ENCODE data around the gene RHOA. TPM values are rescaled to one million over a fixed set of nuclear protein-coding genes. Genes with fewer than 3 reads are reported as not detected.

Gene RHOA
- total and polyA plus RNA-seq, 2 of the 8 experiments (the other 6 are each of a cell fraction or from before 2014, with no cell fraction given): 176 to 397 TPM

DNA sequence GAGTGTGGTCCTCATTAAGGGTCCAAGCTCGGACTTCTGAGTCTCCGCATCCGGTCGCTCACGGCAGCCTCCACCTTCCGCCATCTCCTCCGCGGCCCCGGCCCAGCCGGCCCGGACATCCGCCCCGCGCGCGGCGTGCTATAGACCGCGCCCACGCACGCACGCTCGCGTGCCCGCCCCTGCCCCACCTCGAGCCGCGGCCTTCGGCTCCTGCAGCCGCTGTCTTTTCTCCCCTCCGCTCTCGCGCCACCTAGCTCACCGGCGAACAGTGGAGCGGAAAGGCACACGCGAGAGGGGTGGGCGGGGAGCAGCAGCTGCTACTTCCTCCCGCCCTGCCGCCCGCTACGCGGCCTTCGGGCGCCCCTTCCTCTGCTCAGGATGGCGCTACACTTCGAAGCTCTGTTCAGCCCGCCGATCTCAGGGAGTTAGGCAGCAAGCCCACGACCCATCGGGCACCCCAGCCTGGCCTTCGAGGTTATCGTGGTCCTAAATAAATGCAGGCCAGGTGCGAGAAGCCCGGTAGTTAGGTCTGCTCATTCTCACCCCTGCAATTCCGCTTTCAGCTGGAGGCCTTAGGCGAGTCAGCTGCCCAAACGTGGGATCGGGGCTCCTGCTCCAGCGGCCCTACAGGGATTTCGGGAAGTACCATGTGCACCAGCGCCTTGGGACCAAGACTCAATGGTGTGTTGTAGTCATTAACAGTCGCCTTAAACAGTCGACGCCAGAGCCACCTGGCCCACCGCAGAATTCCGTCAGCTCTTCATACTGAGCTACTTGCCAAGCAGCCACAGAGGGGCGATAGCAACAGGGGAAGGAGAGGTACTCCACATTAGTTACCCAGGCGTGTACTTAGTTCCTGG is 71.6 kb downstream of the RHOA start, which contains the start of gene USP4:
Gene USP4, minus strand, starts transcription at position 113 of the 860 bp plus-strand sequence. Its CDS starts 29 bp downstream, at position 84.
- CTCF ChIA-PET (ENCODE audit: partially characterized antibody): interaction anchor here (0.5 to 2.8 kb wide), 25 partner anchors 7 to 360 kb away, joined by 3 to 18 read pairs (median 4); partner anchors contain the start of genes KLHDC8B and TCTA
- FAIRE-seq: peak; percentile 52
- peaks cover 0 to 5% of the 10 kb centered on the region in 2 experiments; a peak in 1 of 4 replicates for H3K79me2 ChIP-seq (ENCODE audit: control insufficient read depth in 1 of 2, insufficient read depth in 2 of 2, low read length in 2 of 2)
- TF ChIP-seq, protein P1, sequence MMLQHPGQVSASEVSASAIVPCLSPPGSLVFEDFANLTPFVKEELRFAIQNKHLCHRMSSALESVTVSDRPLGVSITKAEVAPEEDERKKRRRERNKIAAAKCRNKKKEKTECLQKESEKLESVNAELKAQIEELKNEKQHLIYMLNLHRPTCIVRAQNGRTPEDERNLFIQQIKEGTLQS (IDR thresholded peaks at IDR 0.05; ENCODE audit: insufficient read depth, low read depth, low read length): no peak
- TF ChIP-seq POLR2AphosphoS5 (IDR thresholded peaks at IDR 0.05; ENCODE audit: low read depth, low read length) (peak; percentile 65; the same call in 1 of the 2 replicates), CHD1 (IDR thresholded peaks at IDR 0.05; ENCODE audit: low read depth, low read length) (no peak), CEBPB (IDR thresholded peaks at IDR 0.05; ENCODE audit: low read depth, low read length) (no peak), HDAC6 (IDR thresholded peaks at IDR 0.05; ENCODE audit: low read depth, low read length) (no peak), MAFK (IDR thresholded peaks at IDR 0.05; ENCODE audit: low read depth, low read length) (no peak), TBP (IDR thresholded peaks at IDR 0.05; ENCODE audit: low read depth, low read length) (peak; percentile 39), PHF8 (conservative IDR thresholded peaks at IDR 0.05; ENCODE audit: low read depth, low read length) (peak; percentile 75), HDAC2 (IDR thresholded peaks at IDR 0.05; ENCODE audit: borderline replicate concordance in 1 of 2, low read depth in 2 of 2, low read length in 2 of 2) (peak; percentile 83 to 94; a peak in 3 of 4 replicates)

More for the DNA sequence above, 71.6 kb downstream of the RHOA start, which contains the start of gene USP4:
- peaks cover 0 to 11% (median 5%) of the 10 kb centered on the region in 4 experiments; a peak in 4 of 7 replicates for H3K4me1 ChIP-seq (replicated peaks in 1 of 4; ENCODE audit: control insufficient read depth in 3 of 4, insufficient read depth in 4 of 4, low read length in 3 of 4)
- POLR2A ChIA-PET (ENCODE audit: partially characterized antibody): interaction anchor here (0.7 to 4.2 kb wide), 31 partner anchors 11 to 350 kb away, joined by 3 to 45 read pairs (median 4); partner anchors contain the start of genes AMT, GPX1, NICN1 and P4HTM
- no peaks in the 10 kb centered on the region; a peak in 1 of 7 replicates for H3K27me3 ChIP-seq (replicated peaks in 1 of 4; ENCODE audit: control insufficient read depth in 3 of 4, extremely low read depth in 1 of 4, insufficient read depth in 3 of 4, low read length in 3 of 4)
- peak within 1 kb of the TSS; percentile 64 to 87 for H3K4me2 ChIP-seq (ENCODE audit: insufficient read depth in 1 of 2, low read depth in 2 of 2, low read length in 2 of 2)
- H2BK5ac ChIP-seq (ENCODE audit: low read depth, low read length): peak within 1 kb of the TSS; percentile 93
- H3K36me3 ChIP-seq (ENCODE audit: control insufficient read depth in 2 of 4, insufficient read depth in 4 of 4, low read length in 3 of 4): peaks cover 0 to 3% (median 0%) of the 10 kb centered on the region in 4 experiments; a peak in 2 of 8 replicates
- no peak within 1 kb of the TSS for H2AK5ac ChIP-seq (ENCODE audit: low read depth, low read length)
- no peaks in the 10 kb centered on the region for H3K9me3 ChIP-seq (ENCODE audit: insufficient read depth in 2 of 2, low read depth in 1 of 2, low read length in 1 of 2)
- WGBS, 2 experiments (ENCODE audit: extremely low coverage in 1 of 2, insufficient coverage in 1 of 2, insufficient read length in 1 of 2, insufficient replicate concordance in 2 of 2, low coverage in 1 of 2, low lambda C conversion rate in 2 of 2, missing lambda C conversion rate in 1 of 2): 2% methylated on average over 69 of the region's 70 CpGs; no CpG with 5 or more reads in 1 of the 2 experiments
- DNase-seq (ENCODE audit: low read depth in 1 of 2, low spot score in 2 of 2): peak; percentile 43 to 81
- H3K4ac ChIP-seq (replicated peaks; ENCODE audit: insufficient read length, low read depth, low read length): peak within 1 kb of the TSS; percentile 92
- H3K27ac ChIP-seq (ENCODE audit: low read depth, low read length): peak within 1 kb of the TSS; percentile 70; the same call in 1 of the 2 replicates
- peak within 1 kb of the TSS; percentile 77 for H2BK12ac ChIP-seq (ENCODE audit: low read depth, low read length)
- no peak within 1 kb of the TSS for H3K23ac ChIP-seq (ENCODE audit: insufficient read length)
- H4K5ac ChIP-seq (ENCODE audit: insufficient read length, low read depth, low read length): peak within 1 kb of the TSS; percentile 88
- H3K4me3 ChIP-seq (ENCODE audit: extremely low read depth in 1 of 4, insufficient read depth in 2 of 4, low read depth in 3 of 4, low read length in 4 of 4): peak within 1 kb of the TSS; percentile 59 to 75 (median 74)
- H4K20me1 ChIP-seq (replicated peaks in 1 of 2; ENCODE audit: control insufficient read depth in 1 of 2, insufficient read depth in 2 of 2, low read length in 2 of 2): no peaks in the 10 kb centered on the region
- no peaks in the 10 kb centered on the region for H3K79me1 ChIP-seq (ENCODE audit: low read depth, low read length)
- H2BK15ac ChIP-seq (ENCODE audit: low read length): peak within 1 kb of the TSS; percentile 99
- H3K23me2 ChIP-seq (ENCODE audit: low read depth, low read length): peaks cover 8% of the 10 kb centered on the region
- H4K91ac ChIP-seq (replicated peaks; ENCODE audit: insufficient read length, low read length): peak within 1 kb of the TSS; percentile 91
- H3K14ac ChIP-seq (ENCODE audit: insufficient read length): no peak within 1 kb of the TSS
- peak within 1 kb of the TSS; percentile 88 for H2AFZ ChIP-seq (ENCODE audit: low read length)
- H3K9ac ChIP-seq (replicated peaks in 1 of 4; ENCODE audit: extremely low read depth in 1 of 4, low read depth in 3 of 4, low read length in 3 of 4): peak within 1 kb of the TSS; percentile 29 to 66 (median 50)
- peak within 1 kb of the TSS; percentile 54 for H4K8ac ChIP-seq (ENCODE audit: extremely low read depth, insufficient read depth, low read length)
- peak within 1 kb of the TSS; percentile 96 for H3K18ac ChIP-seq (ENCODE audit: extremely low read depth, low read length)
- H2BK120ac ChIP-seq (replicated peaks; ENCODE audit: low read depth, low read length): peak within 1 kb of the TSS; percentile 84
- peak within 1 kb of the TSS; percentile 70 for H3K56ac ChIP-seq (replicated peaks; ENCODE audit: insufficient read length, low read depth, low read length)
- 0 out of 2 replicates have a peak within 1 kb of the TSS, but pooled peaks have one; percentile 34 for H2BK20ac ChIP-seq (ENCODE audit: low read length)
